WI38 (cell line): ENCODE results near the gene TMEM258.

Experiments
- H3K4me3 ChIP-seq: 2 replicates; pipeline ENCODE4 v1.5.1; 2011; ENCODE audit warnings: low read depth, mild to moderate bottlenecking, control low read depth, low read length
- CTCF ChIP-seq: IDR thresholded peaks from 2 replicates; pipeline ENCODE4 v1.5.1; 2012; ENCODE audit warnings: low read depth, mild to moderate bottlenecking, control low read depth, low read length

Gene TMEM258

DNA sequence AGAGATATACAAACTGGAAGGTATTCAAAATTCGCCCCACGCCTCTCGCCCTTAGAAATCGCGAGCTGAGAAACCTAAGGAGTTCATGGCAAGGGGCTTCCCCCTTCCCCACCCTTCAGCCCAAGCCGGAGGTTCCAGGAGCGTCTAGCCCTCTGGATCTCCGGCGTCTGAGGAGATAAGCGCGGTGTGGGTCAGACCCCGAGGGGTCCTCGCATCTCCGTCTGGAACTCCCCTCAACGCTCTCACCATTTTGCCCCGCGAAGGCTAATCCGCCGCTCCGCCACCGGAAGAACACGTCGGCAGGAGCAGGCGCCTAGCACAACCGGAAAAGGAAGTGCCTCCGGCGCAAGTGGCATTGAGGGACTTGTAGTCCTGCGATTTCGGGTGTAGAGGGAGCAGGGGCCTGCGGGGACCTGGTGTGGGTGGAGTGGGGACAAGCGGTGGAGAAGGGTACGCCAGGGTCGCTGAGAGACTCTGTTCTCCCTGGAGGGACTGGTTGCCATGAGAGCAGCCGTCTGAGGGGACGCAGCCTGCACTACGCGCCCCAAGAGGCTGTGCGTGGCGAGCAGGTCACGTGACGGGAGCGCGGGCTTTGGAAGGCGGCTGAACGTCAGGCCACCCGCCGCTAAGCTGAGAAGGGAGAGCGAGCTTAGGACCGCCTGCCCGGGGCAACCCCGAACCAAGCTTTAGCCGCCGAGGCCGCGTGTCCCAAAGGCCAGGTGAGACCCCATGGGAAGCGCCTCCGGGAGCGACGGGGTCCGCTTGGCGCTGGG, at the start of gene TMEM258, which contains the start of gene FEN1:
TSS of gene TMEM258 (minus strand) at position 290 of the 773 bp plus-strand sequence. CDS start at position 249, 41 bp downstream.
TSS of gene FEN1 (plus strand) at position 602 of the 773 bp plus-strand sequence. CDS start 2,451 bp downstream, outside the sequence.
- peak within 1 kb of the TSS; percentile 94 for H3K4me3 ChIP-seq
- TF ChIP-seq CTCF = no peak

GRCh38 chr11:61841636-61842527, 49.5 kb upstream of the TMEM258 start:
- TF ChIP-seq CTCF = no peak
- H3K4me3 ChIP-seq = no peak overlapping the region

DNA sequence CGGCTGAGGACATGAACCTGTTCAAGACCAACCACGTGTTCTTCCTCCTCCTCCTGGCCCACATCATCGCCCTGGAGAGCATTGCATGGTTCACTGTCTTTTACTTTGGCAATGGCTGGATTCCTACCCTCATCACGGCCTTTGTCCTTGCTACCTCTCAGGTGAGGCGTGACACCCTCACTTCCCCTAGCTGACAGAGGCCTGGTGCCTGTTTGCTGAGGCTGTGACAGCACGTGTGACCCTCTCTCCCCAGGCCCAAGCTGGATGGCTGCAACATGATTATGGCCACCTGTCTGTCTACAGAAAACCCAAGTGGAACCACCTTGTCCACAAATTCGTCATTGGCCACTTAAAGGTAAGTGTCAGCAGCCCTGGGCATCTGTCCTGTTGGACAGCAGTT, 48.0 kb upstream of the TMEM258 start:
- TF ChIP-seq CTCF = no peak
- H3K4me3 ChIP-seq = no peak overlapping the region

- no peak overlapping the region for H3K4me3 ChIP-seq
- TF ChIP-seq CTCF = no peak
Observed at GRCh38 chr11:61839742-61840141, 47.3 kb upstream of the TMEM258 start.

DNA sequence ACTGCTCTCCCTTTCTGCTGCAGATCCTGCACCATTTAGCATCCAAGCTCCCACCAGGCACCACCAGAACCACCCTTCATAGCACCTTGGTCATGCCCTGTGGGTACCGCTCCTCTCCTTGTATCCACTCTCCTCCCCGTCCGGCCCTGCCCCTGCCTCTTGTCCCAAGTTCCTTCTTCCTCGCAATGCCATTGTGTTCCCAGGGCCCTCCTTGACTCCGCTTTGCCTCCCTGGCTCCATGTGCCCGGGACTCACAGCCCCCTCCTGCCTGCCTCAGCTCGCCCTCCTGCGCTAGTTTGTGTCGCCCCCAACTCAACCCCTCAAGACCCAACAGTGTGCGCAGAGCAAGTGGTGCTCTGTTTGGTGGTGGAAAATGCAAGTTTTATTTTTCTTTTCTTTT, 46.5 kb upstream of the TMEM258 start:
- TF ChIP-seq CTCF = no peak
- no peak overlapping the region for H3K4me3 ChIP-seq

- TF ChIP-seq CTCF = no peak
- no peak overlapping the region for H3K4me3 ChIP-seq
Observed at GRCh38 chr11:61838501-61838900, 46.1 kb upstream of the TMEM258 start.

GRCh38 chr11:61837411-61838005, 45.1 kb upstream of the TMEM258 start:
- H3K4me3 ChIP-seq = no peak overlapping the region
- no peak for TF ChIP-seq CTCF
